Measurements from ENCODE around the gene IKZF1.

DNA sequence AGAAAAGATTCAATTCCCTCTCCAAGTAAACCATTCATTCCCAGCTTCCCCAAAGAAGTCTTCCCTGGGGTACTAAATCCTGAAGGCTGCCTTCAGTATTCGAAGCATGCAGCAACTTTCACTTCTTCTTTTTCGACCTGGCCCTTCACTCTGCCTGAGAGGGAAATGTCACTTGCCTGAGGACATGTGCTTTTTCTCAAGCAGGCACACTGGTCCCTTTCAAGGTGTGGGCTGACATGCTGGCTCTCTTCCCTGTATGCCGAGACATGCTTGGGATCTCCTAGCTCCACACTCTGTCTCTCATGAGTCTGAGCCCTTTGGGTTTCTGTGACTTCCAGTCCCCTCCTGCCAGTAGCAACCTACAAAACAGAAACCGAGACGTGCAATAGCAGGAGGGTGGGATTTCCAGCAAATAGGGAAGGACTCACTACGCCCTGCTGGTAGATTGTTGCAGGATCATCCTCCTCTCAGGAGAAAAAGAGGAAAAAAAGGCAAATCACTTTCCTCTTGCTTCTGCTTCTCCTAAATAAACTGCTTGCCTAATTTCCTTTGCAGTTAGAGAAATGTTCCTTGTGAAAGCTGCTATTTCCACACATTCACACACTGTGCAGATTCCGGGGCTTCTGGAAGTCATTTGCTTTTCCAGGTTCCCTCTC, 112.1 kb downstream of the IKZF1 start:
- TF ChIP-seq POLR2A (IDR thresholded peaks at IDR 0.05) = no peak
- TF ChIP-seq, protein P1, sequence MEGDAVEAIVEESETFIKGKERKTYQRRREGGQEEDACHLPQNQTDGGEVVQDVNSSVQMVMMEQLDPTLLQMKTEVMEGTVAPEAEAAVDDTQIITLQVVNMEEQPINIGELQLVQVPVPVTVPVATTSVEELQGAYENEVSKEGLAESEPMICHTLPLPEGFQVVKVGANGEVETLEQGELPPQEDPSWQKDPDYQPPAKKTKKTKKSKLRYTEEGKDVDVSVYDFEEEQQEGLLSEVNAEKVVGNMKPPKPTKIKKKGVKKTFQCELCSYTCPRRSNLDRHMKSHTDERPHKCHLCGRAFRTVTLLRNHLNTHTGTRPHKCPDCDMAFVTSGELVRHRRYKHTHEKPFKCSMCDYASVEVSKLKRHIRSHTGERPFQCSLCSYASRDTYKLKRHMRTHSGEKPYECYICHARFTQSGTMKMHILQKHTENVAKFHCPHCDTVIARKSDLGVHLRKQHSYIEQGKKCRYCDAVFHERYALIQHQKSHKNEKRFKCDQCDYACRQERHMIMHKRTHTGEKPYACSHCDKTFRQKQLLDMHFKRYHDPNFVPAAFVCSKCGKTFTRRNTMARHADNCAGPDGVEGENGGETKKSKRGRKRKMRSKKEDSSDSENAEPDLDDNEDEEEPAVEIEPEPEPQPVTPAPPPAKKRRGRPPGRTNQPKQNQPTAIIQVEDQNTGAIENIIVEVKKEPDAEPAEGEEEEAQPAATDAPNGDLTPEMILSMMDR (IDR thresholded peaks at IDR 0.05) = no peak
